Sigmoid colon (tissue), 4 donors: Measurements from ENCODE around the gene ALS2CL.

Source experiments
- EP300 ChIP-seq, 4 donors: sonication (generic); formaldehyde crosslinking; IDR thresholded peaks; one replicate each; pipeline ENCODE4 v1.6.1; 2017; ENCODE audit warnings: antibody characterized with exemption in 4 of 4
- POLR2A ChIP-seq, 2 donors: fragments of 450-650 bp; IDR thresholded peaks; one replicate each; pipeline ENCODE4 v1.6.1; 2016; ENCODE audit warnings: antibody characterized with exemption in 2 of 2, mild to moderate bottlenecking in 2 of 2, moderate library complexity in 2 of 2
- POLR2AphosphoS5 ChIP-seq, 4 donors: sonication (generic); formaldehyde crosslinking; IDR thresholded peaks; one replicate each; pipeline ENCODE4 v1.6.1; 2017; ENCODE audit warnings: antibody characterized with exemption in 4 of 4
- TF ChIP-seq, protein P1 (sequence below), 4 experiments: fragments of 450-650 bp in 3 of 4; fragments of 200-600 bp in 1 of 4; IDR thresholded peaks; one replicate each; pipeline ENCODE4 v1.5.1; 2016 to 2019; ENCODE audit warnings: antibody characterized with exemption in 4 of 4, mild to moderate bottlenecking in 3 of 4, moderate library complexity in 2 of 4

DNA sequence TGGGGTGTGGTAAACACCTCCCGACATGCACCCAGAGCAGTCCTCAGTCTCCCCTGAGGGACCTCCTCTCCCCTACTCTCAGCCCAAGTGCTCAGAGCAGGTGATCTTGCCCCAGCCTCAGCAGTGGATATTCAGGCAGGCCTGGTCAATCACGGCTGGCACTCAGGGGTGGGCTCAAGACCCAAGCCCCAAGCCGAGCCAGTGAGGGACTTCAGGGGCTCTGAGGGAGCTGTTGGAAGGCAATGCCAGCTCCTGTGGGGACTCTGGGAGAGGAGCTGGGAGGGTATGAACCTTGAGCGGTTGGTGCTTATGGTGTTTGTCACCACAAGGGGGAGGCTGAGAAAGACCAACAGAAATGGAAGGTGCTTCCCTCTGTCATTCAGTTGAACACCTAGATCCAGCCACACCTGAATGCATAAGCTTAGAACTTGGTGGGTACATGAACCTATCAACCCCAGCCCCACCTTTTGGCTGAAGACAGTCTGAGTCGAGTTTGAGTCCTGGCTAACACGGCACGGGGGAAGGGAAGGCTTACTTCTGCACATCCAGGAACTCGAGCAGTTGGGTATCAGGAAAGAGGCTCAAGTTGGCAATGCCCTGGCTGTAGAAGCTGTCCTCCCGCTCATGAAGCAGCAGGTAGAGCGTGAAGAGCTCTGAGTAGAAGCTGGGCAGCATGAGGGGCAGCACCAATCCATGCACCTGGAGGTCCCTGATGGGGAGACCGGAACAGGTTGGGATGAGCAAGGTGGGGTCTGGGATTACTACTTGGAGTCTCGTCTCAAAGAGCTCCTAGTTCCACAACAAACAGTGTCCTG lies 19.2 kb downstream of the ALS2CL start:
- no peak for TF ChIP-seq POLR2A (IDR thresholded peaks at IDR 0.05)
- TF ChIP-seq, protein P1, sequence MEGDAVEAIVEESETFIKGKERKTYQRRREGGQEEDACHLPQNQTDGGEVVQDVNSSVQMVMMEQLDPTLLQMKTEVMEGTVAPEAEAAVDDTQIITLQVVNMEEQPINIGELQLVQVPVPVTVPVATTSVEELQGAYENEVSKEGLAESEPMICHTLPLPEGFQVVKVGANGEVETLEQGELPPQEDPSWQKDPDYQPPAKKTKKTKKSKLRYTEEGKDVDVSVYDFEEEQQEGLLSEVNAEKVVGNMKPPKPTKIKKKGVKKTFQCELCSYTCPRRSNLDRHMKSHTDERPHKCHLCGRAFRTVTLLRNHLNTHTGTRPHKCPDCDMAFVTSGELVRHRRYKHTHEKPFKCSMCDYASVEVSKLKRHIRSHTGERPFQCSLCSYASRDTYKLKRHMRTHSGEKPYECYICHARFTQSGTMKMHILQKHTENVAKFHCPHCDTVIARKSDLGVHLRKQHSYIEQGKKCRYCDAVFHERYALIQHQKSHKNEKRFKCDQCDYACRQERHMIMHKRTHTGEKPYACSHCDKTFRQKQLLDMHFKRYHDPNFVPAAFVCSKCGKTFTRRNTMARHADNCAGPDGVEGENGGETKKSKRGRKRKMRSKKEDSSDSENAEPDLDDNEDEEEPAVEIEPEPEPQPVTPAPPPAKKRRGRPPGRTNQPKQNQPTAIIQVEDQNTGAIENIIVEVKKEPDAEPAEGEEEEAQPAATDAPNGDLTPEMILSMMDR (IDR thresholded peaks at IDR 0.05) = no peak
- no peak for TF ChIP-seq EP300 (IDR thresholded peaks at IDR 0.05)
- no peak for TF ChIP-seq POLR2AphosphoS5 (IDR thresholded peaks at IDR 0.05)
